GM12891 (cell line): ENCODE measurements around the gene NCKAP5L.
A peak's percentile ranks its signal among the peaks of the same experiment; 100 is the strongest.

ENCODE experiments used
- DNase-seq: peaks from one replicate; pipeline ENCODE4 v3.0.0; 2011; ENCODE audit warnings: low spot score; ENCODE audit not compliant: insufficient read length
- FAIRE-seq: peaks from 2 replicates; lab custom pipeline; 2011; peaks lifted over from hg19 to GRCh38; lab: Jason Lieb, UNC
- PAX5 ChIP-seq: IDR thresholded peaks from 2 replicates; pipeline ENCODE4 v1.6.1; 2011; ENCODE audit warnings: low read length, moderate library complexity, mild to moderate bottlenecking; ENCODE audit not compliant: insufficient read depth, severe bottlenecking
- POLR2A ChIP-seq: IDR thresholded peaks from 2 replicates; pipeline ENCODE4 v1.6.1; 2011; ENCODE audit warnings: low read depth, low read length, control low read depth
- POLR2AphosphoS5 ChIP-seq: IDR thresholded peaks from 2 replicates; pipeline ENCODE4 v1.6.1; 2011; ENCODE audit warnings: low read depth, low read length, control low read depth
- POU2F2 ChIP-seq: IDR thresholded peaks from 2 replicates; pipeline ENCODE4 v1.6.1; 2011; ENCODE audit warnings: low read depth, mild to moderate bottlenecking, control low read depth, low read length, moderate library complexity
- SPI1 ChIP-seq: IDR thresholded peaks from 2 replicates; pipeline ENCODE4 v1.6.1; 2011; ENCODE audit warnings: low read depth, low read length, control low read depth
- TAF1 ChIP-seq: IDR thresholded peaks from 2 replicates; pipeline ENCODE4 v1.6.1; 2011; ENCODE audit warnings: low read depth, low read length, control low read depth

NCKAP5L gene

GRCh38 chr12:49811961-49812401, 16.2 kb downstream of the NCKAP5L start:
- FAIRE-seq (peak; percentile 75), DNase-seq (no peak)
- no peak for TF ChIP-seq POU2F2
- TF ChIP-seq SPI1, result peak; percentile 64

GRCh38 chr12:49811136-49811535, 17.1 kb downstream of the NCKAP5L start:
- TF ChIP-seq POLR2AphosphoS5, result no peak
- TF ChIP-seq PAX5, result no peak
- no peak for TF ChIP-seq POU2F2
- no peak for DNase-seq
- peak; percentile 38 for FAIRE-seq

- FAIRE-seq, result no peak
- no peak for DNase-seq
- no peak for TF ChIP-seq PAX5
- no peak for TF ChIP-seq SPI1
- no peak for TF ChIP-seq POU2F2
- TF ChIP-seq TAF1, result no peak
- TF ChIP-seq POLR2AphosphoS5, result no peak
- no peak for TF ChIP-seq POLR2A
Observed at GRCh38 chr12:49809906-49810389, 18.3 kb downstream of the NCKAP5L start.

DNA sequence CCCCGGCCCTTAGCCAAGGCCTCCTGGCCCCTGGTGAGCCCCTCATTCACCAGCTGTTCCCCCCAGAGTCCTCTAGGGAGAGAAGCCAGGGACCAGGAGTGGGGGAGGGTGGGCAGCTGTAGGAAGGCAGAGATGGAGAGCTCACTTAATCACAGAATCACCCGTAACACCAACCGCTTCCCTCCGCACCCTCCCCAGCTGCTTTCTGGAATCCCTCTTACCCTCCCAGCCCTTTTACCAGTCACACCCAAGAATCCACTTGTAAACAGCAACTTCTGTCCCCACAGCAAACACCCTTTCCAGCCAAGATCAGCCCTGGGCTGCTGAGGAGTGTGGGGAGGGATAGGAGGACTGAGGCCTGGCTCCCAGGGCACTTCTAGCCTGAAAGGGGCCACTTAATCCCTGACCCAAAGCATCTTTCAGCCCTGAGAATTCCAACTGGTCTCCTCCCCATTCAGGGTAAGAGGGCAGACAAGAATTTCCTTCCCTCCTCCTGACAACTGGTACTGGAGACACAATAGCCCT, 18.8 kb downstream of the NCKAP5L start:
- FAIRE-seq, result no peak
- no peak for TF ChIP-seq POLR2AphosphoS5
- no peak for TF ChIP-seq POLR2A
- no peak for TF ChIP-seq POU2F2
- no peak for DNase-seq

DNA sequence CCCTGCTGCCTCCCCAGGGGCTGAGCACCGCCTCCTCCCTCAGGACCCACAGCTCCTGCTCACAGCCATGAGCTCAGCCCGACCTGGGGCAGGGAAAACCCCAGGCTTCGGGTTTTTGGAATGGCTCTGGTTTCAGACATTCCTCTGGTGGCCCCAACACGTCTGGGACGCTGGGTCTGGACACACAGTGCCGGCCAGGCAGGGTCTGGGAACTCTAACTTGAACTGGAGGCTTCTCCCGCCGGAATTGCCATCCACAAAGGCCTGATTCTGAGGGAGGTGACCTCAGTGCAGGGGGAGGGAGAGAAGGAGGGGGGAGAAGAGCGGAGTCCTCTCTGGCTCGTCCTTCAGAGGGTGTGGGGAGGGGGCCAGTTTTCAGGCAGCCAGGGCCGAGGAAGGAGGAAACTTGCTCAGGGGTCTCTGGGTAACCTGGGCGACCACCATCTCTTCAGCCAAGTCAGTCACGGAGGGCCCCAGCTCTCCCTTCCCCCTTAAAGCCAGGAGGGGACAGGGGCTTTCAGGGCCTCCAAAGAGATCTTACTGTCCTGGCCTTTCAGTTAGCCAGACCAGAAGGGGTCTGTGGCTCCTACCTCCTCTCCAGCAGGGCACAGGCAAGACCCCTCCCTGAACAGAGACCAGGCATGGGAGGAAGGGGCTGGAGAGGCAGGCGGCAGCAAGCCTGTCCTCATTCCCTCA, 19.4 kb downstream of the NCKAP5L start:
- TF ChIP-seq POLR2A (no peak), TAF1 (no peak), POLR2AphosphoS5 (no peak), POU2F2 (no peak), PAX5 (no peak), SPI1 (no peak)
- FAIRE-seq (no peak), DNase-seq (no peak)

GRCh38 chr12:49807991-49808580, 20.1 kb downstream of the NCKAP5L start:
- TF ChIP-seq TAF1, result no peak
- no peak for TF ChIP-seq PAX5
- no peak for TF ChIP-seq POU2F2
- no peak for TF ChIP-seq SPI1
- no peak for TF ChIP-seq POLR2AphosphoS5
- TF ChIP-seq POLR2A, result no peak
- DNase-seq (no peak), FAIRE-seq (no peak)

GRCh38 chr12:49806877-49807276, 21.3 kb downstream of the NCKAP5L start:
- TF ChIP-seq PAX5 (no peak), TAF1 (no peak), SPI1 (no peak), POLR2A (no peak), POLR2AphosphoS5 (no peak), POU2F2 (no peak)
- DNase-seq (no peak), FAIRE-seq (no peak)

GRCh38 chr12:49806321-49806813, 21.8 kb downstream of the NCKAP5L start:
- no peak for TF ChIP-seq POLR2AphosphoS5
- no peak for TF ChIP-seq SPI1
- TF ChIP-seq POU2F2, result no peak
- DNase-seq (no peak), FAIRE-seq (no peak)

DNA sequence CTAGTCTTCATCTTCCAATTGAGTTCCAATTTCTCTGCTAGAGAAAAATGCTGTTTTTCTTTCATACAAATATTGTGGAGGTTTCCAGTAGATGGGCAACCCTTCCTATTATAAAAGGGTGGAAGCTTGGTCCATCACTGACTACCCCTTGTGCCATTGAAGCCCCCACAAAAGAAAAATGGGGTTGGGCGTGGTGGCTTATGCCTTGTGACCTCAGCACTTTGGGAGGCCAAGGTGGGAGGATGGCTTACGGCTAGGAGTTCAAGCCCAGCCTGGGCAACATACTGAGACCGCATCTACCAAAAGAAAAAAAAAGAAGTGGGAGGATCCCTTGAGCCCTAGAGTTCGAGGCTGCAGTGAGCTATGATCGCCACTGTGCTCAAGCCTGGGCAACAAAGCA, 22.8 kb downstream of the NCKAP5L start:
- FAIRE-seq (no peak), DNase-seq (no peak)

GRCh38 chr12:49804821-49805220, 23.4 kb downstream of the NCKAP5L start:
- TF ChIP-seq POLR2A, result no peak
- no peak for TF ChIP-seq POU2F2
- TF ChIP-seq SPI1, result no peak
- no peak for TF ChIP-seq POLR2AphosphoS5
- no peak for TF ChIP-seq TAF1
- TF ChIP-seq PAX5, result no peak
- DNase-seq (no peak), FAIRE-seq (no peak)

More for the DNA sequence above, 22.8 kb downstream of the NCKAP5L start:
- TF ChIP-seq POLR2A (no peak), POU2F2 (no peak), POLR2AphosphoS5 (no peak), PAX5 (no peak), TAF1 (no peak), SPI1 (no peak)
